GM10847 (cell line): ENCODE data around the gene SCIN.

ENCODE experiments used
- POLR2A ChIP-seq: IDR thresholded peaks from 2 replicates; pipeline ENCODE4 v1.6.1; 2011; ENCODE audit not compliant: insufficient read length; ENCODE audit errors: extremely low read depth

The SCIN gene

DNA sequence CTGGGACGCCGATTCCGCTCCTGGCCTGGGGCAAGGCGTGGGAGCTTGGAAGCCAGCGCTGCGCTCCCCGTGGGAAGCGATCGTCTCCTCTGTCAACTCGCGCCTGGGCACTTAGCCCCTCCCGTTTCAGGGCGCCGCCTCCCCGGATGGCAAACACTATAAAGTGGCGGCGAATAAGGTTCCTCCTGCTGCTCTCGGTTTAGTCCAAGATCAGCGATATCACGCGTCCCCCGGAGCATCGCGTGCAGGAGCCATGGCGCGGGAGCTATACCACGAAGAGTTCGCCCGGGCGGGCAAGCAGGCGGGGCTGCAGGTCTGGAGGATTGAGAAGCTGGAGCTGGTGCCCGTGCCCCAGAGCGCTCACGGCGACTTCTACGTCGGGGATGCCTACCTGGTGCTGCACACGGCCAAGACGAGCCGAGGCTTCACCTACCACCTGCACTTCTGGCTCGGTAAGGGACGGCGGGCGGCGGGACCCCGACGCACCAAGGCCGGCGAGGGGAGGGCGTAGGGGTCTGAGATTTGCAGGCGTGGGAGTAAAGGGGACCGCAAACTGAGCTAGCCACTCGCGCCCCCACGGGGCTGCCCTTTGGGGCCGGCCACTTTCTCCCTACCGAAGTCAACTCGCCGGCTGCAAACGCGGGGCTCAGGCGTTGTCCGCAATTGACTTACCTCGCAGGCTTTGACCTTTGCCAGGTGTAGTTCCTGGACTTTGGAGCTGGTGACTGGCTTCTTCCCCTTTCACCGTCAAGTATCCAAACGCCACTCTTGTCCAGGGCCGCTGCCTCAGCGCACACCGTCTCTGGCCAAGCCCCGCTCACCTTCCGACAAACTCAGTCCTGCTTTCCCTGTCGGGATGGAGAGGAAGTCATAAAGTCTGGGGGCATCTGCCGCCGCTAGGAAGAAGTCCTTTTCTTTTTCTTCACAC lies at the start of gene SCIN:
SCIN (plus strand) TSS at position 187 of the 928 bp plus-strand sequence; CDS start at position 254, 67 bp downstream.
- TF ChIP-seq POLR2A = no peak

DNA sequence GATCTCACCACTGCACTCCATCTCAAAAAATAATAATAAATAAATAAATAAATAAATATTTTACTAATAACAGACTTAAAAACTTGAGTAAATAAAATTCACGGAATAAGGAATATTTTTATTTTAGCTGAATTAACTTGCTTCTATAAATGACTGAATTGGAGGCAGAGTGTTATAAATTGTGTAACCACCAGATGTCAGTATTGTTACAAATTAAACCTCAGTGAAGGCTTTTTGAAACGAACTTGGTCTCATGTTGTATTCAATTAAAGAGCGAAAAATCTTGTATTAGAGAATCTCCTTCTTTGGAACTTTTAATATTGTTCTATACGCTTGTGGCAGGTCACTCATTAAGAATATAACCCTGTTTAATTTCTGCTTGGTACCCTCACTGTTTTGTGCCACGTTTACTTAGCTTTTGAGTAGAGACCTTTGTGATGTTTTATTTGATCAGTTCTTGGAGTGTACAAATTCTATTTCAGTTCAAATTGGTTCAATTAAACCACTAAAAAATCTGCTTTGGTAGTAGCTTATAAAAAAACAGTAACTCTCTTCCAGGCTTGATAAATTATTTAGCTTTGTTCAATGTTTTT lies 45.6 kb upstream of the SCIN start:
- TF ChIP-seq POLR2A = no peak

DNA sequence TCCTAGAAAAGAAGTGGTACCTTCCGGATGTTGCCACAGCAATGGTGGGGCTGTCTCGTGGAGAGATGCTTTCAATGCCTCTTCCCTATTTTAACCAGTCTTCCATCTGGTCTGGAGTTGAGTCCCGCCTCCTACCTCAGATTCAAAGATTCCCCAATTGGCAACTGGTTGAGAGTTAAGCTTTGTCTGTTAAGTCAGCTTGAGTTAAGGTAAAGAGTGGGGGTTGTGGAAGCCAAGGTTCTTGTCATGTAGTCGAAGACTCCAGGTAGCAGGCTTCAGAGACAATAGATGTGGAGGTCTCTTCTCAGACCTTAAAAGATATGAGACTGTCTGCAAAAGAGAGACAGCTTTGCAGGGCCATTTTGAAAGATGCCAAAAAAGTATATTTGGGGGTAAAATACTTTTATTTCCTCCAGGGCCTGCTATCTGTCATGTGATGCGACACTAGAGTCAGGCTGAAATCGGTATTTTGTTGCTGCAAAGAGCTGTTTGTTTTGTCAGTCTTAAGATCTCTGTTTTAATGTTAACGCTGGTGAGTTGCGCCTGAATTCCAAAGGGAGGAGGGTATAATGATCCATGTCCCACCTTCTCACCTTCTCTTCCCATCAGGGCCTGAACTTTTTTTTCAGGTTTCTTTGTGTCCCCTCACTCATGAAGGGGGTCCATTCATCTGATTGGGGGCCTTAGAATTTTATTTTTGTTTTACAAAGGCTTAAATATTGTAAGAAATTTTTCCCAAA lies 40.4 kb upstream of the SCIN start:
- no peak for TF ChIP-seq POLR2A

DNA sequence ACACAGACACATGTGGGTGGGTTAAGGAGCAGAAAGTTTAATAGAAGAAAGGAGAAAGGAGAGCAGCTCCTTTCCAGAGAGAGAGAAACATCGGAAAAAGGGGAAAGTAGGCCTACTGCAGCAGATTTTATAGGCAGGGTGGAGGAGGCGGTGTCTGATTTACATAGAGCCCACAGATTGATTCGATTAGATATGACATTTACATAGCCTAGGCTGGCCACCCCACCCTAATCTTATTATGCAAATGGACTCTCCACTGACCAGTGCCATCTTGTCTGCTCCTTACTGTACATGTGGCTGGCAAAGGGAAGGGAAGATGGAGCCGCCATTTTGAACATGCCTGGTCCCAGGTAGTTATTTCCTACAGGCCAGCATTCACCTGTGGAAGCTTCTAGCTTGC lies 38.7 kb upstream of the SCIN start:
- TF ChIP-seq POLR2A = no peak

DNA sequence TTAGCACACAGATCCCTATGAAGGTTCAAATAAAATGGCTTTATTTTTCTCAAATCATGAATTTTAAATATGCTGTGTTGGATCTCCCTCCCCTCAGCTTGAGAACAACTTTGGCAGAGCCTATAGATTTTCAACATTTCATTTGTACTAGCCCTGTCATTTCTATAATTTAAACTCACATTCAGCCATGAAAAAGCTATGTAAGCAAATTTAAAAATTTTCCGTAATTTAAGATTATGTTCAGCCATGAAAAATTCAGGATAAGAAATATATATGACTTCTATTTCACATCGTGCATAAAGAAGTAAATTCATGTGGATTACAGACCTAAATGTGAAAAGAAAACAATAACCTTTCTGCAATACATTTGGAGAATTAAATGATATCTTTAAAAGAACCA lies 36.5 kb upstream of the SCIN start:
- TF ChIP-seq POLR2A = no peak

DNA sequence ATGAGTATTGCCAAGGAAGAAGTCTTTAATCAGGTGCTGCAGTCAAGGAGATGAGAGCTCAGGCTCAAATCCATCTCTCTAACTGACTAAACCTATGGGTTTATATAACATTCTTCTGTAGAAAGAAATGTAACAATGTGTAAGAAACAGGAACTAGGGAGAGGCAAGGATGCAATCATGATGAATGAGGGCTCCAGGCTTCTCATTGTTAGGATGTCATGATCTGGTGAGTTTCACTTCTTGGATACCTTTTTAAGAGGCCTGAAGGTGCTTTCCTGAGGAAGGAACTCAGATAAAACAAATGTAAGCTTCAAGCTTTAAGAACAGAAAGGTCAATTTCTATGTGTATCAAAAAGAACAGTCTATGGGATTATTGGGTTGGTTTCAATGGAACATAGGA lies 30.8 kb upstream of the SCIN start:
- TF ChIP-seq POLR2A = no peak

DNA sequence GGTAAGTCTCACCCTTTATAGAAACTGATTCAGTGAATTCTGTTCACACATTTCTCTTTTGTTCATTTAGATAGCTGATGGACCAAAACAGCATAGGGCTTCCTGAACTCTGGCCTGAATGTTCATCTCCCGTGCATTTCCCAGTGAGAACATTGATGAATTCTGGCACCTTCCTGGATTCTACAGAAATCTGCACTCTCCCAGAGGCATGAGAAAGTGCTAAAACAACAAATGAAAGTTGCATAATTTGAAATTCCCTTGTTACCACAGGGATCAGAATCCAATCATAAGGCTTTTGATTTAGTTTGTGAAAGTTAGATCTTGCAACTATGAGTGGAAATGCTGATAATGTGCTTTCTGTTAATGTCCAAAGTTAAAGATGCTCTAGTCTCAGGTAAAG lies 29.7 kb upstream of the SCIN start:
- no peak for TF ChIP-seq POLR2A

DNA sequence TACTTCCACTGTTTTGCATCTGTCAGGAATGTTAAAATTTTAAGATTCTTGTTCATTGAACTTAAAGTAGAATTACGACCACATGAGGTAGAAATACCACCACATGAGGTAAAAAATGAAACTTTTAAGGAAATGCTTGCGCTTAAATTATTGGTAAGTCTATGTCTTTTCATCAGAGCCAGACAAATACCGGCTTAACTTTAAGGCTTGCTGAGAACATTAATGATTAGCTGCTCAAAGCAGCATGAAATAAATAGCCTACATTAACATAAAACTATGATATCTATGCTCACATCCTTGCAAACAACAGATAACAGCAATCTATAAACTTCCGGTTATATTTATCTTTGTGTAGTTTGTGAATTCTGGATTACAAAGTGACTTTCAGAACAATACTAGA lies 26.9 kb upstream of the SCIN start:
- TF ChIP-seq POLR2A = no peak

DNA sequence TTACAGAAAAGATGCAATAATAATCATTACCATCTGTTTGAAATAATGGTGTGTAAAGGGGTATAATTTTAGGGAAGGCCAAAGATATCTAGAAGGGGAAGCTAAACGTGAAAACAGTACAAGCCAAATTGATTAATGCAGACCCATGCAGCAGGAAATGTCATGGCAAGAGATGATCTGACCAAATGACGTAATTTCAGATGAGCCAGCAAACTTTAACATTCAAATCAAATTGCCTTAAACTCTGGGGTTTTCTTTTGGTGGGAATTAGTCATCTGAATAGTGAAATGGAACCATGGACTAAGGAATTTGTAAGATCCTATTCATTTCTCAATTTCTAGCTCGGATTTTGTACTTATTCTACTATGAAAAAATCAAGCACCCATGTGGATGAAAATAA lies 21.4 kb upstream of the SCIN start:
- no peak for TF ChIP-seq POLR2A

DNA sequence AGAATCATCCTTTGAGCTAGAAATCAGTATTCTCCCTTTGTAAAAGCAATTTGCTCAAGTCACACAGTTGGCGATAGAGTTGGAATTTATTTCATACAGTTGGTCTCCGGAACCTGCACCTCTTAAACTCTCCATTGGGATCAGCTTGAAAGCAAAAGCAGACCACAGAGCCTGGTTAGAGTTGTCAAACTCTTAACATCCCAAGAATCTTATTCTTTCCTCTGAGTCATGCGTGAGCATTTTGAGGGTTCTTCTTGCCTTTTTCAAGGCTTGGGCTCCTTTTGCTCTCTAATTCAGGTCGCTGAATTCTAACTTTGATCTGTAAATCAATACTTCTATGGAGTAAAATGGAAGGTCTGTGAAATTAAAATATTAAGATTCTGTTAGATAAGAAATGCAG lies 19.6 kb upstream of the SCIN start:
- TF ChIP-seq POLR2A = no peak

DNA sequence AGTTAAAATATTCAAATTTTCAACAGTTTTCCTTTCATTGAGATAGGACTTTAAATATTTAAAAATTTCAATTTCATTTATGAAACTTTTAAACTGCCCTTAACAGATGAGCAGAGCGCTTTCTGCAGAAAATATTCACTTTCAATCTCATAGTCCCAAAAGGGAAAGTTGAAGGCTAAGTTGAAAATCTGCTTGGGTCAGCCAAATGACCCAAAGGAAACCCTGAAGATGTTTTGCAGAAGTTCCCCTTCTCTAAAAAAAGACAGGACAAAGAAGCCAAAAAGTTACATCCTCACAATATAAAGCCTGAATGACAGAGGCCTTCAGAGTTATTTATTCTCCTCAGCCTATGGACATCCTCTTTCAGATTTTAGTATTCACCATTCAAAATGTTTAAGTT lies 17.6 kb upstream of the SCIN start:
- no peak for TF ChIP-seq POLR2A

DNA sequence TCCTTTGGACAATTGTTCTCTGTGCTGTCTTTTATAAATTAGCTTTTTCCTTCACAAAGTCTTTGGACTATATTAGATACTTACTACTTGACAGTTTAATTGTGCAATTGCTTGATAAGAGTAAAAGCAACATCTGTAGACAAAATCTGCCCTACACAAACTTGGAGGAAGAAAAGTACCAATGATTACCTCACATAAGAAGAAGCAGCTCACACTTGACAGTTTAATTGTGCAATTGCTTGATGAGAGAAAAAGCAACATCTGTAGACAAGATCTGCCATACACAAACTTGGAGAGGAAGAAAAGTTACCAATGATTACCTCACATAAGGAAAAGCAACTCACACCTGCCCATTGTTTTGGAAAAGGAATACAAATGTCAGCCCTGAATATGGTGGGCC lies 17.1 kb upstream of the SCIN start:
- no peak for TF ChIP-seq POLR2A

DNA sequence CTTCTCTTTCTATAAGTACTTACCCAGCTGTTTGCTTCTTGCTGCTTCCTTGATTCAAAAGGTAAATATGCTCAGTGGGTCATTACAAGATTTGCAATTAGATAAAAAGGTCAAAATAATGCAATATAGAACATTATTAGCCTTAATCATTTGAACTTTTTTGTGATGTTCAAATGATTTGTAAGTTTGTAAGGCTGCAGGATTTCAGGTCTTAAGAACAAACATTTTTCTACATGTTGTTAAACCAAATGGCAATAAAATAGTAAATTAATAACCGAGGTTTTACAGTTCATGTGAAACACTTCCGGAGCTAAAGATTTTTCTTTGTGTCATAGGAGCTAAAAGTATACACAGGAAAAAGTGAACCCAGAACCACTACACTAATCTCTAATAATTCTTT lies 16.2 kb upstream of the SCIN start:
- no peak for TF ChIP-seq POLR2A

DNA sequence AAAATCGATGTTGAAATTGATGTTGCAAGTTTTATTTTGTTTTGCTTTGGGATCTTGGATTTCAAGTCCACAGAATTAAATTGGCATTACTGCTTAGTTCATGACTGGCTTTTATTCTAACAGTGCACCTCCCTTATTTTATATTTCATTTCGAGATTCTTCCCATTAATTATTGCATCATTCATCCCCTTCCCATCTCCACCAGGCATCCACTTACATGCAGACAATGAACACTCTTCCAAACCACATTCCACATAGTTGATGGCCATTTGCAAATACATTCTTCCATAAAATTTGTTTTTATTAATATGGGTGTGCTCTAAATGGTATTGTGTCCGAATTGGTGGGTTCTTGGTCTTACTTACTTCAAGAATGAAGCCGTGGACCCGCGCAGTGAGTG lies 15.6 kb upstream of the SCIN start:
- no peak for TF ChIP-seq POLR2A

DNA sequence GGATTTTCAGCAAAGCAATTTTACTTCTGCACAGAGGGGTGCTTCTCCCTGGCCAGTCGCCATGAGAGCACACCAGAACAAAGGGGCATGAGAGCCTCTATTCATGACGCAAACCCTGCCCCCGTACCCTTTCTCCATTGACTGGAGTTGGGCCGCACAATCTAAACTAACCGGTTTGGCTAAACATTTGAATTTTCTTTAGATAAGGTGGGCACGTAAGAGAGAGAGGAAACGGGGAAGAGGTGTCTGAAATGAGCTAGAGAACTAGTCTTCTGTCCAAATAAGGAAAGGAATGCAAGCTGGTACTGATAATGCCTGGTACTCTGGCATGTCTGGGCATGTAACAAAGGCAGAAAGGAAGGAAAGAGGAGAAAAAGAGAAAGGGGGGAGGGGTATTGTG lies 13.2 kb upstream of the SCIN start:
- no peak for TF ChIP-seq POLR2A

DNA sequence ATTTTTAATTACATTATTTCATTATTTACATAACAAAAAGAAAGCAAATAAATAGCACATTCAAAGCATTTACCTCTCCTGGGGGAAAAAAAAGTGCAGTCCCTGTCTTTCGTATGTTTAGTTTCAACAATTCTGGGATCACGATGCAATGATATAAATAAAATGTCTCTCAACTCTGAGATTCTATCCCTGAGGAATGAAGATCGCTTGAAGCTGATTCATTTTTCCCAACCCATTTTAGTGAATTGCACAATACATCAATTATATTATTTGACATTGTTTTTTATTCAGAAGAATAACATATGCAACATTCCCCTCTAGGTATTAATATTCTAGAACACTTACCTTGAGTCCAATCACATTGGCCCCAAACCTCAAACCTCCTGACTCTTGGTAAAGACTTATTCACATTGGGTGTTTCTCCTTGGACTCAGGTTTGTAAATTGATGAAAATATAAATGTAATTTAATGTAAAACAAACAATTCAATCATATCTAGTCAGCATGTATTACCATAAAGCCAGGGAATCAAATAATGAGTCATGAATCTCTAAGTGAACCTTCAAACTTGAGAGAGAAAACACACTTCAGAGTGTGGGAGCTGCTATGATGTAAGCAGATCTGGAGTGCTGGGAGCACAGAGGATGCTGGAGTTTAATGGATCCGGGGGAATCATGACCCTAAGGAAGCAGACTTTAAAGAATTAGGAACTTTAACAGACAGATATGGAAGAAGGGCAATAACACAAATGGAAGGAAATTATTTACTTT lies 5.3 kb upstream of the SCIN start:
- no peak for TF ChIP-seq POLR2A

DNA sequence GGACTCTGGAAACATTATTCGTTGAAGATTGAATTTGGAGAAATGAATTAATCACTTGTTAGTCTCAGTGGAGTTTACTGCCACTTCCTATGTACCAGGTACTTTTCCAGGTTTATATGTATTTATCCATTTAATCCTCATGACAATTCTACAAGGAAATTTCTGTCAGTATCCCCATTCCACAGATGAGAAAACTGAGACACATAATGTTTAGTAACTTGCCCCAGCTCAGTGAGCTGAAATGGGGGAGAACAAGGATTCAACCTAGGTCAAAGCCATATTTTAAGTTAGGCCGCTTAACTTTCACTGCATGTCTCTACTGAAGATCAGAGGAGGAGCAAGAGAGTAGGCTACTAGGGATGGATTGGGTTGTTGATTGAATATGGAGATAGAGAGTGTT lies 4.6 kb upstream of the SCIN start:
- no peak for TF ChIP-seq POLR2A
